SK-N-SH (cell line): Measurements from ENCODE around the gene RAD23A. TPM values are rescaled to one million over a fixed set of nuclear protein-coding genes. Genes with fewer than 3 reads are reported as not detected.
A peak's percentile ranks its signal among the peaks of the same experiment; 100 is the strongest.

Experiments used
- CTCF ChIA-PET: fragments of 300-600, 350-600 bp; formaldehyde crosslinking; extraction: SDS; loops from one replicate; lab custom pipeline; 2021; lab: Yijun Ruan, JAX
- POLR2A ChIA-PET: fragments of 350-600 bp; sonication (Branson Sonifier 250); formaldehyde crosslinking; extraction: SDS; loops from one replicate; lab custom pipeline; 2020; ENCODE audit warnings: antibody characterized with exemption, inconsistent platforms; lab: Yijun Ruan, JAX
- DNase-seq: peaks from one replicate; pipeline ENCODE4 v3.0.0; 2012
- H2AFZ ChIP-seq: fragments of 200-600 bp; sonication (generic); 2 replicates; pipeline ENCODE4 v1.8.1; 2016; ENCODE audit warnings: antibody characterized with exemption, mild to moderate bottlenecking, low read depth
- H3F3A ChIP-seq: fragments of 200-600 bp; sonication (generic); replicated peaks from 2 replicates; pipeline ENCODE3; 2016; ENCODE audit warnings: antibody characterized with exemption, mild to moderate bottlenecking; ENCODE audit not compliant: insufficient read depth
- H3K27ac ChIP-seq, 2 experiments: fragments of 200-500 bp in 1 of 2; fragments of 200-600 bp in 1 of 2; sonication (Bioruptor generic) in 1 of 2; sonication (generic), shearing (Covaris generic) in 1 of 2; 2 replicates each; pipeline versions ENCODE4 v1.5.1 to v1.6.1; 2014 to 2016; ENCODE audit warnings: low read depth in 2 of 2, inconsistent platforms in 1 of 2, low read length in 1 of 2, mild to moderate bottlenecking in 1 of 2, mixed read lengths in 1 of 2
- H3K27me3 ChIP-seq: fragments of 200-600 bp; sonication (generic), shearing (Covaris generic); 2 replicates; pipeline ENCODE4 v1.6.1; 2016; ENCODE audit warnings: mixed run types; ENCODE audit not compliant: insufficient read depth
- H3K36me3 ChIP-seq, 2 experiments: fragments of 200-500 bp in 1 of 2; fragments of 200-600 bp in 1 of 2; sonication (Bioruptor generic) in 1 of 2; sonication (generic) in 1 of 2; replicated peaks in 1 of 2; 2 replicates each; pipeline versions ENCODE3 to v1.5.1; 2014 to 2016; ENCODE audit warnings: low read length in 1 of 2, mild to moderate bottlenecking in 1 of 2; ENCODE audit not compliant: insufficient read depth in 2 of 2, control insufficient read depth in 1 of 2
- H3K4me1 ChIP-seq, 2 experiments: fragments of 200-500 bp in 1 of 2; fragments of 200-600 bp in 1 of 2; sonication (Bioruptor generic) in 1 of 2; sonication (generic), shearing (Covaris generic) in 1 of 2; 2 replicates each; pipeline versions ENCODE4 v1.5.1 to v1.6.1; 2014 to 2016; ENCODE audit warnings: low read depth in 1 of 2, low read length in 1 of 2, mixed run types in 1 of 2; ENCODE audit not compliant: insufficient read depth in 2 of 2, control insufficient read depth in 1 of 2
- H3K4me2 ChIP-seq: fragments of 200-600 bp; sonication (generic), shearing (Covaris generic); 2 replicates; pipeline ENCODE4 v1.6.1; 2017; ENCODE audit warnings: mixed run types
- H3K4me3 ChIP-seq, 2 experiments: fragments of 200-500 bp in 1 of 2; fragments of 200-600 bp in 1 of 2; sonication (Bioruptor generic) in 1 of 2; sonication (generic), shearing (Covaris generic) in 1 of 2; 2 replicates each; pipeline versions ENCODE4 v1.5.1 to v1.8.1; 2014 to 2016; ENCODE audit warnings: low read depth in 2 of 2, inconsistent platforms in 1 of 2, low read length in 1 of 2, mild to moderate bottlenecking in 1 of 2, mixed read lengths in 1 of 2, moderate library complexity in 1 of 2
- H3K79me2 ChIP-seq: fragments of 200-600 bp; sonication (generic); 2 replicates; pipeline ENCODE4 v1.8.1; 2017; ENCODE audit warnings: mild to moderate bottlenecking; ENCODE audit not compliant: insufficient read depth
- H3K9ac ChIP-seq: fragments of 200-600 bp; sonication (generic); 2 replicates; pipeline ENCODE4 v1.6.1; 2017; ENCODE audit warnings: mixed run types
- H3K9me2 ChIP-seq: fragments of 200-600 bp; sonication (generic); 2 replicates; pipeline ENCODE4 v1.6.1; 2017; ENCODE audit warnings: mixed run types
- H3K9me3 ChIP-seq: fragments of 200-600 bp; sonication (generic); 2 replicates; pipeline ENCODE4 v1.6.1; 2017; ENCODE audit warnings: mixed run types, mild to moderate bottlenecking, moderate library complexity
- H4K20me1 ChIP-seq: fragments of 200-600 bp; sonication (generic); 2 replicates; pipeline ENCODE4 v1.6.1; 2017; ENCODE audit warnings: mild to moderate bottlenecking, mixed run types; ENCODE audit not compliant: insufficient read depth
- ELF1 ChIP-seq: IDR thresholded peaks from 2 replicates; pipeline ENCODE4 v1.4.0; 2012
- FOSL2 ChIP-seq: IDR thresholded peaks from 2 replicates; pipeline ENCODE4 v1.4.0; 2012; ENCODE audit warnings: low read depth, mild to moderate bottlenecking, moderate library complexity, borderline replicate concordance
- FOXM1 ChIP-seq: IDR thresholded peaks from 2 replicates; pipeline ENCODE4 v1.4.0; 2012; ENCODE audit warnings: low read depth, mild to moderate bottlenecking
- GATA2 ChIP-seq: sonication (generic); formaldehyde crosslinking; IDR thresholded peaks from 2 replicates; pipeline ENCODE4 v1.5.0; 2020; ENCODE audit warnings: mild to moderate bottlenecking, missing genetic modification reagents
- MXI1 ChIP-seq: IDR thresholded peaks from 2 replicates; pipeline ENCODE4 v1.6.1; 2012; ENCODE audit warnings: mild to moderate bottlenecking, low read depth, low read length, improper control_type of control experiment
- RXRA ChIP-seq: IDR thresholded peaks from 2 replicates; pipeline ENCODE4 v1.4.0; 2012; ENCODE audit warnings: low read depth, mild to moderate bottlenecking, borderline replicate concordance
- TAF1 ChIP-seq: IDR thresholded peaks from 2 replicates; pipeline ENCODE4 v1.6.1; 2012; ENCODE audit warnings: low read depth, mild to moderate bottlenecking, low read length, moderate library complexity, borderline replicate concordance
- WGBS: methylation state at CpG from one replicate; pipeline ENCODE4 v1.1.6; 2017; ENCODE audit warnings: low lambda C conversion rate; 5-methylcytosine and 5-hydroxymethylcytosine counted together
- polyA plus RNA-seq, 3 experiments: library from polyadenylated mRNA; depleted of rRNA; stranded (reverse); fragments of >200 nt; gene quantifications; 2 replicates each; pipeline ENCODE4 v1.2.3, GENCODE V29; 2012
- TF ChIP-seq, protein P1 (sequence below): IDR thresholded peaks from 2 replicates; pipeline ENCODE4 v1.4.0; 2012; ENCODE audit warnings: low read depth, borderline replicate concordance
- TF ChIP-seq, protein P2 (sequence below): fragments of 150-350 bp; IDR thresholded peaks from 2 replicates; pipeline ENCODE4 v1.6.1; 2017; ENCODE audit warnings: antibody characterized with exemption, low read length, low read depth, borderline replicate concordance
- TF ChIP-seq, protein P3 (sequence below): fragments of 200-600 bp; sonication (generic); IDR thresholded peaks from 2 replicates; pipeline ENCODE4 v1.6.1; 2017; ENCODE audit warnings: antibody characterized with exemption, mild to moderate bottlenecking, moderate library complexity
- TF ChIP-seq, protein P4 (sequence below): IDR thresholded peaks from 2 replicates; pipeline ENCODE4 v1.4.0; 2012; ENCODE audit warnings: low read depth

RAD23A gene
- polyA plus RNA-seq, 1 of the 3 experiments (the other 2 are of a cell fraction) = 116 TPM

DNA sequence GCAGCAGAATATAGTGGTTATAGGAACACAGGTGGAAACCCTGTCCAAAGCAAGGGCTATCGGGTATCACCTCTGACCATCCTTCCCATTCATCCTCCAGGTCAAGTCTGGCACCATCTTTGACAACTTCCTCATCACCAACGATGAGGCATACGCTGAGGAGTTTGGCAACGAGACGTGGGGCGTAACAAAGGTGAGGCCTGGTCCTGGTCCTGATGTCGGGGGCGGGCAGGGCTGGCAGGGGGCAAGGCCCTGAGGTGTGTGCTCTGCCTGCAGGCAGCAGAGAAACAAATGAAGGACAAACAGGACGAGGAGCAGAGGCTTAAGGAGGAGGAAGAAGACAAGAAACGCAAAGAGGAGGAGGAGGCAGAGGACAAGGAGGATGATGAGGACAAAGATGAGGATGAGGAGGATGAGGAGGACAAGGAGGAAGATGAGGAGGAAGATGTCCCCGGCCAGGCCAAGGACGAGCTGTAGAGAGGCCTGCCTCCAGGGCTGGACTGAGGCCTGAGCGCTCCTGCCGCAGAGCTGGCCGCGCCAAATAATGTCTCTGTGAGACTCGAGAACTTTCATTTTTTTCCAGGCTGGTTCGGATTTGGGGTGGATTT is 2.1 kb upstream of the RAD23A start:
- TF ChIP-seq, protein P1, sequence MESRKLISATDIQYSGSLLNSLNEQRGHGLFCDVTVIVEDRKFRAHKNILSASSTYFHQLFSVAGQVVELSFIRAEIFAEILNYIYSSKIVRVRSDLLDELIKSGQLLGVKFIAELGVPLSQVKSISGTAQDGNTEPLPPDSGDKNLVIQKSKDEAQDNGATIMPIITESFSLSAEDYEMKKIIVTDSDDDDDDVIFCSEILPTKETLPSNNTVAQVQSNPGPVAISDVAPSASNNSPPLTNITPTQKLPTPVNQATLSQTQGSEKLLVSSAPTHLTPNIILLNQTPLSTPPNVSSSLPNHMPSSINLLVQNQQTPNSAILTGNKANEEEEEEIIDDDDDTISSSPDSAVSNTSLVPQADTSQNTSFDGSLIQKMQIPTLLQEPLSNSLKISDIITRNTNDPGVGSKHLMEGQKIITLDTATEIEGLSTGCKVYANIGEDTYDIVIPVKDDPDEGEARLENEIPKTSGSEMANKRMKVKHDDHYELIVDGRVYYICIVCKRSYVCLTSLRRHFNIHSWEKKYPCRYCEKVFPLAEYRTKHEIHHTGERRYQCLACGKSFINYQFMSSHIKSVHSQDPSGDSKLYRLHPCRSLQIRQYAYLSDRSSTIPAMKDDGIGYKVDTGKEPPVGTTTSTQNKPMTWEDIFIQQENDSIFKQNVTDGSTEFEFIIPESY = no peak
- no peak for TF ChIP-seq TAF1
- no peak for TF ChIP-seq GATA2 (CRISPR knock-in tag)
- TF ChIP-seq, protein P2, sequence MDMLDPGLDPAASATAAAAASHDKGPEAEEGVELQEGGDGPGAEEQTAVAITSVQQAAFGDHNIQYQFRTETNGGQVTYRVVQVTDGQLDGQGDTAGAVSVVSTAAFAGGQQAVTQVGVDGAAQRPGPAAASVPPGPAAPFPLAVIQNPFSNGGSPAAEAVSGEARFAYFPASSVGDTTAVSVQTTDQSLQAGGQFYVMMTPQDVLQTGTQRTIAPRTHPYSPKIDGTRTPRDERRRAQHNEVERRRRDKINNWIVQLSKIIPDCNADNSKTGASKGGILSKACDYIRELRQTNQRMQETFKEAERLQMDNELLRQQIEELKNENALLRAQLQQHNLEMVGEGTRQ = no peak
- TF ChIP-seq MXI1 = no peak
- TF ChIP-seq, protein P3, sequence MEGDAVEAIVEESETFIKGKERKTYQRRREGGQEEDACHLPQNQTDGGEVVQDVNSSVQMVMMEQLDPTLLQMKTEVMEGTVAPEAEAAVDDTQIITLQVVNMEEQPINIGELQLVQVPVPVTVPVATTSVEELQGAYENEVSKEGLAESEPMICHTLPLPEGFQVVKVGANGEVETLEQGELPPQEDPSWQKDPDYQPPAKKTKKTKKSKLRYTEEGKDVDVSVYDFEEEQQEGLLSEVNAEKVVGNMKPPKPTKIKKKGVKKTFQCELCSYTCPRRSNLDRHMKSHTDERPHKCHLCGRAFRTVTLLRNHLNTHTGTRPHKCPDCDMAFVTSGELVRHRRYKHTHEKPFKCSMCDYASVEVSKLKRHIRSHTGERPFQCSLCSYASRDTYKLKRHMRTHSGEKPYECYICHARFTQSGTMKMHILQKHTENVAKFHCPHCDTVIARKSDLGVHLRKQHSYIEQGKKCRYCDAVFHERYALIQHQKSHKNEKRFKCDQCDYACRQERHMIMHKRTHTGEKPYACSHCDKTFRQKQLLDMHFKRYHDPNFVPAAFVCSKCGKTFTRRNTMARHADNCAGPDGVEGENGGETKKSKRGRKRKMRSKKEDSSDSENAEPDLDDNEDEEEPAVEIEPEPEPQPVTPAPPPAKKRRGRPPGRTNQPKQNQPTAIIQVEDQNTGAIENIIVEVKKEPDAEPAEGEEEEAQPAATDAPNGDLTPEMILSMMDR = no peak
- TF ChIP-seq ELF1 = no peak
- no peak for TF ChIP-seq FOXM1
- no peak for TF ChIP-seq FOSL2
- TF ChIP-seq RXRA = no peak
- TF ChIP-seq, protein P4, sequence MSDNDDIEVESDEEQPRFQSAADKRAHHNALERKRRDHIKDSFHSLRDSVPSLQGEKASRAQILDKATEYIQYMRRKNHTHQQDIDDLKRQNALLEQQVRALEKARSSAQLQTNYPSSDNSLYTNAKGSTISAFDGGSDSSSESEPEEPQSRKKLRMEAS = no peak
- Histone ChIP-seq H3K9me3 (no peaks in the 10 kb centered on the region), H3K27ac (peak overlapping the region; percentile 23 to 31; a peak in 2 of 4 replicates), H3K79me2 (peaks cover 78% of the 10 kb centered on the region), H3K4me3 (no peak overlapping the region), H3K4me2 (no peak overlapping the region), H3K4me1 (peaks cover 13 to 38% of the 10 kb centered on the region in 2 experiments; a peak in 3 of 4 replicates), H3K9ac (no peak overlapping the region), H2AFZ (no peak overlapping the region), H3K9me2 (no peaks in the 10 kb centered on the region), H4K20me1 (peaks cover 33% of the 10 kb centered on the region), H3K36me3 (peaks cover 47 to 70% of the 10 kb centered on the region in 2 experiments), H3F3A (peaks cover 56% of the 10 kb centered on the region), H3K27me3 (no peaks in the 10 kb centered on the region)
- ChIA-PET CTCF (interaction anchor here (1.3 kb wide), 1 partner anchor 22 kb away, joined by 7 read pairs; no protein-coding TSS in a partner anchor), POLR2A (interaction anchor here (0.6 to 0.9 kb wide), 3 partner anchors 11 to 174 kb away, joined by 3 read pairs; partner anchors contain the start of genes GCDH and NACC1)
- 88% methylated on average over 18 of the region's 18 CpGs for WGBS
- no peak for DNase-seq
